Activated T-cell treated with anti-CD3 and anti-CD28 coated beads, Interleukin-2, amount 50 U/mL, for 48 hours (primary cell): ENCODE measurements around the gene DGCR2.
A peak's percentile ranks its signal among the peaks of the same experiment; 100 is the strongest.
"Not testable (repeated sequence)": the region's sequence is repeated elsewhere in the genome, so short reads cannot be mapped to it uniquely, and the experiment has no call there.

Source experiments
- DNase-seq, 2 experiments: peaks; one replicate each; pipeline ENCODE4 v3.0.0-alpha.2; 2020

DGCR2 gene, protein sequence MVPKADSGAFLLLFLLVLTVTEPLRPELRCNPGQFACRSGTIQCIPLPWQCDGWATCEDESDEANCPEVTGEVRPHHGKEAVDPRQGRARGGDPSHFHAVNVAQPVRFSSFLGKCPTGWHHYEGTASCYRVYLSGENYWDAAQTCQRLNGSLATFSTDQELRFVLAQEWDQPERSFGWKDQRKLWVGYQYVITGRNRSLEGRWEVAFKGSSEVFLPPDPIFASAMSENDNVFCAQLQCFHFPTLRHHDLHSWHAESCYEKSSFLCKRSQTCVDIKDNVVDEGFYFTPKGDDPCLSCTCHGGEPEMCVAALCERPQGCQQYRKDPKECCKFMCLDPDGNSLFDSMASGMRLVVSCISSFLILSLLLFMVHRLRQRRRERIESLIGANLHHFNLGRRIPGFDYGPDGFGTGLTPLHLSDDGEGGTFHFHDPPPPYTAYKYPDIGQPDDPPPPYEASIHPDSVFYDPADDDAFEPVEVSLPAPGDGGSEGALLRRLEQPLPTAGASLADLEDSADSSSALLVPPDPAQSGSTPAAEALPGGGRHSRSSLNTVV

GRCh38 chr22:19122143-19122751, at the start of gene DGCR2:
Gene DGCR2 (minus strand): TSS chr22:19122412. CDS start chr22:19122206, 206 bp downstream.
- DNase-seq = peak; percentile 97 to 98

DNA sequence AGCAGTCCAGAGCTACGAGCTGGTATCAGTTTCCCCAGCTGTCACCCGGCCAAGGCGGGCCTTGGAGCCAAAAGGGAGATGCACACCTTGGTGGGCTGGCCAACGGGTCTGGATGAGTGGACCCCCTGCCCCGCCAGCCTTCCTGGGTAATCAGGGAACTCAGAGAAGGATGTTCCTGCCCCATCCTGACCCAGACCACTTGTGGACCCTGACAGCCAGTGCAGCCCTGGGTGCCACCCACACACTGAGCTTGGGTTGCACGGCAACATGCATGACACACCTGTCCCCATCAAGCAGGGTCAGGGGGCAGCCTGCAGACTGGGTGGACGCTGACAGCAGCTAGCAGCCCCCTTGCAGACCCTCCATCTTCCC, 47.7 kb upstream of the DGCR2 start:
- no peak for DNase-seq

- DNase-seq = peak in 1 of 2 experiments; percentile 34
Observed at GRCh38 chr22:19169002-19169946, 47.1 kb upstream of the DGCR2 start.

DNA sequence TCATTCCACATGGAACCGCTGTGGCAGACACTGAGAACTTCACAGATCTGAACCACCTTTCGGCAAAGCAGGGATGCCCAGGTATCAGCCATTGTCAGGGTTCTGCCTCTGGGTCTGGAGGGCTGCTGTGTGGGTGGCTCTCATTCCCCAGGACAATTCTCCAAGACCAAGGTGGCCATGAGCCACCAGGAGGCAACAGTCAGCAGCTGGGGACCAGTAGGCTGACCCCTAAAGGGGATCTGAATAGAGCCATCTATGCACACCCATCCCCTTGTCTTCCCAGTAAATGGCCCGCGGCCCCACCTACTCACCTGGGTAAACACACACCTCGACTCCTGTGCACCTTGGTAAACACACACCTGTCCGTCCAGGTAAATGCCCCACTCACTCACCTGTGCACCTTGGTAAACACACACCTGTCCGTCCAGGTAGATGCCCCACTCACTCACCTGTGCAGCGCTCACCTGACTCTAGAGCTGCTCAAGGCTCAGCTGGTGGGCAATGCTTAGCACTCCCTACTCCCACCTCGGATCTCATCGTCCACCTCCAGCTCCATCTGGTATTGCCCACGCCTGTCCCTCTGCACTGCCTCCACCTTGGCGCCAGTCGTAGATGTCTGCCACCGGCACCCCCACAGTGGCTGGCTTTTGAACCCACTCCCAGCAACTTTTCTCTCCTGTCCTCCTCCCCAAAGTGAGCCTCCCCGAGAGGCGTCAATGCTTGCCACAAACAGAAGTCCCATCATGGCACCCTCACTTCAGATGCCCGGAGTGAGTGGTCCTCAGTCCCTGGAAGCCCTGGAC, 46.1 kb upstream of the DGCR2 start:
- no peak for DNase-seq

- no peak for DNase-seq
Observed at GRCh38 chr22:19167106-19167869, 45.1 kb upstream of the DGCR2 start.

DNA sequence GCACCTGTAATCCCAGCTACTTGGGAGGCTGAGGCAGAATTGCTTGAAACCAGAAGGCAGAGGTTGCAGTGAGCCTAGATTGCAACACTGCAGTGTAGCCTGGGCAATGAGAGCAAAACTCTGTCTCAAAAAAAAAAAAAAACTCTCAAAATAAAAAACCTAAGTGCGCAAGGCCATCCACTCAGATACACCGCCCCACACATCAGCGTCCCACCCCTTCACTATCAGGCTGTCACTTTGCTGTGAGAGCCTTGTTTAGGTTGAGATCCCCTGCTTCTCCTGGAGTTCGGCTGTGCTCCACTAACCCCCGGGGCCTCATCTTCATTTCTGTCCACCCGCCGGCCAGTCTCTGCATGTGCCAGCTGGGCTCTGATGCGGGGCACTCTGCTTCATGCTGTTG, 44.2 kb upstream of the DGCR2 start:
- no peak for DNase-seq

- DNase-seq = no peak
Observed at GRCh38 chr22:19164425-19164824, 42.2 kb upstream of the DGCR2 start.

DNA sequence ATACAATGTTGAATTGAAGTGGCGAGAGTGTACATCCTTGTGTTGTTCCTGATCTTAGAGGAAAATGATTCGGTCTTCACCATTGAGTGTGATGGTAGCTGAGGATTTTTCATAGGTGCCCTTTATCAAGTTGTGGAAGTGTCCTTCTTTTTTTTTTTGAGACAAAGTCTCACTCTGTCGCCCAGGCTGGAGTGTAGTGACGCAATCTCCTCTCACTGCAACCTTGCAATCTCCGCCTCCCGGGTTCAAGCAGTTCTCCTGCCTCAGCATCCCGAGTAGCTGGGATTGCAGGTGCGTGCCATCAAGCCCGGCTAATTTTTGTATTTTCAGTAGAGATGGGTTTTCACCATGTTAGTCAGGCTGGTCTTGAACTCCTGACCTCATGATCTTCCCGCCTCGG, 36.4 kb upstream of the DGCR2 start:
- DNase-seq = not testable (repeated sequence)

GRCh38 chr22:19156109-19156508, 33.9 kb upstream of the DGCR2 start:
- not testable (repeated sequence) for DNase-seq

DNA sequence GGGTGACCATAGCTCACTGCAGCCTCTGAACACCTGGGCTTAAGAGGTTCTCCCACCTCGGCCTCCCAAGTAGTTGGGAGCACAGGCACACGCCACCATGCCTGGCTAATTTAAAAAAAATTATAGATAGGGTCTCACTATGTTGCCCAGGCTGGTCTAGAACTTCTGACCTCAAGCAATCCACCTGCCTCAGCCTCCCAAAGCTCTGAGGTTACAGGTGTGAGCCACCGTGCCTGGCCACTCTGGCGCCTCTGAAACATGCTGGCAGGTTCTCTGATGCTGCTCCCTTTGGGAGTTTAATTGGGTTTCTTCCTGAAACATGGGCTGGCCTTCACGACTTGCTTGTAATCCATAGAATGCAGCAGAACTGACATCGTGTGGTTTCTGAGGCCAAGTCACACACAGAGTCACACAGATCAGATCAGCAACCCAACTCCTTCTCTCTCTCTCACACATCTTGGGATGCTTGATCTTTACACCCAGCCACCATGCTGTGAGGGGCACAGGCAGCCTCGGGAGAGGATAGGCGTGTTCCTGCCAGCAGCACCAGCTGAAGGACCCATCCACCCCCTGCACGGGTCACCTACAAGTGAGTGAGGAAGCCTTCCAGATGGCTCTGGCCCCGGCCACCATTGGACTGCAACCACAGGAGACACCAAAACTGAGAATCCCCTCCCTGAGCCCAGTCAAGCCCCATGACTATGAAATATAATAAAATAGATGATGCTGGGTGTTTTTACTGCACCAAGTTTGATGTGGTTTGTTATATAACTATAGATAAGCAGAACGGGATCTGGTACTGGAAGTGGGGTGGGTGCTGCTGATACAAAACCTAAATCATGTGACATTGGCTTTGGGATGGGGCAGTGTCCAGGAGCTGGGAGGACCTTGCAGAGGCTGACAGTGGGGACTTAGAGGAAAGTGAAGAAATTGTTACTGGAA, 31.0 kb upstream of the DGCR2 start:
- no peak for DNase-seq

- no peak for DNase-seq
Observed at GRCh38 chr22:19151329-19152191, 29.3 kb upstream of the DGCR2 start.

DNA sequence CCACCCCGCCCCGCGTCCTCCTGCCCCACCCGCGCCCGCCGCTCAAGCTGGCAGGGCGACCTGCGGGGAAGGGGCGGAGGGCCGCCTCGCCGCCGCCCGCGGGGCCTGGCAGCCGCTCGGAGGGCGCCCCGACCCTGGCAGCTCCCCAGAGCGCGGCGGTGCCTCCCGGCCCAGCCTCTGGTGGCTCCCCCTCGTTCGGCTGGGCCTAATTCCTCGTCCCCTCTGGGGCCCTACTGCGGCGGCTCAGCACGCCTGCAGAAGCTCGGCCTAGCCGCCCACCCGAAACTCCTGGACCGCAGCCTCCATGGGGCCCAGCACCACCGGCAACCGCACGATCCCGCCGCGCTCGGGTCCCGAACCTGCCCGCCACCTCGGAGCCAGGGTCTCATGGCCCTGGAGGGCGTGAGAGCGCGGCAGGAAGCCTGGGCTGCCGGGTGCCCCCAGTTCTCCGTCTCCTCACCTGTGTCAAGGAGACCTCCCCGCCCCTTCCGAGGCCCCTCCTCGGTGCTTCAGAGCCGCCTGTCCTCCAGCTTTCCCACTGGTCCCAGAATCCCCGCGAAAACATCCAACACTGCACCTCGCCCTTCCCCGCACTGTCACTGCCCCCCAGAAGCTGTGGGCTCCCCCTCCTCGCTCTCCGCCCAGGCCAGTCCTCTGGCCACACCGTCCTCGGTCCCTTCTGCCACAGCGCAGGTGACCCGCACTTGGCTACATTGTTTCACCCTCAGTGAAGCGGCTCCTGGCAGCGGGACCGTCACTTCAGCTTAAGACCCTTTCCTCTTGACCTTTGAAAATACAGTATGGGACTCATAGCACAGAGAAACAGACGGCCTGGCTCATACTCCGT, 28.5 kb upstream of the DGCR2 start:
- DNase-seq = no peak

GRCh38 chr22:19149991-19150390, 27.8 kb upstream of the DGCR2 start, which contains the start of gene GSC2:
Gene GSC2 (minus strand): TSS chr22:19150292. CDS start chr22:19150283, 9 bp downstream.
- DNase-seq = no peak

DNA sequence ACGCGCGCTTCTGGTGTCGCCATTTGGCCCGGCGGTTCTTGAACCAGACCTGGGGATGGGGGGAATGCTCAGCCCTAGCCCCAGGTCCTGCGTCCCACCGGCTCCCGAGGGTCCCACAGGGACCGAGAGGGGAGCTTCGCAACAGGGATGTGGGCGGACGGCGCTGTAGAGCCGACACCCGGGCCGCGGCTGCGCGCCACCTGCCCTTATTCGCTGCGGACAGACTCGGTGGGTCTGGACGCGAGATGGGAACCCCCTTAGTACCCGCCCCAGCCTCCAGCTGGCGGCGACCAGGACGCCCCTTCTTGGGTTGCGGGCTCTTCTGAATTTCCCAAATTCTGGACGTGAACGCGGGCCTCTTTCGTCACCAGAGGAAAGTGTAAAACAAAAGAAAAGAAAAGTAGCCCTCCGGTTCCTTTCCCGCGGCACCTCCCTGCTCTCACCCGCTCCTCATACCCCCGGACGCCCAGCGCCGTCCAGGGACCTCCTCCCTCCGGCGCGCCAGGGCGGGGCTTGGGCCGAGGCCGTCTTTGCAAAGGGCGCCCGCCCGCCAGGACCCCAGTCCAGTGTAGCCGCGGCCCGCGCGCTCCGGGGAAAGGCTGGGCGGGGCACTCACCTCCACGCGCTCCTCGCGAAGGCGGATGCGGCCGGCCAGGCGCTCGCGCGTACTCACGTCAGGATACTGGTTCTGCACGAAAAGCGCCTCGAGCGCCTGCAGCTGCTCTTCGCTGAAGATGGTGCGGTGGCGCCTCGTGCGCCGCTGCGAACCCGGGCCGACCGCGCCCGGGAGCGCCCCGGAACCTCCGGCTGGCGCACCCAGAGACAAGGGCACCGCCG, 27.1 kb upstream of the DGCR2 start:
- DNase-seq = peak; percentile 53 to 63

DNA sequence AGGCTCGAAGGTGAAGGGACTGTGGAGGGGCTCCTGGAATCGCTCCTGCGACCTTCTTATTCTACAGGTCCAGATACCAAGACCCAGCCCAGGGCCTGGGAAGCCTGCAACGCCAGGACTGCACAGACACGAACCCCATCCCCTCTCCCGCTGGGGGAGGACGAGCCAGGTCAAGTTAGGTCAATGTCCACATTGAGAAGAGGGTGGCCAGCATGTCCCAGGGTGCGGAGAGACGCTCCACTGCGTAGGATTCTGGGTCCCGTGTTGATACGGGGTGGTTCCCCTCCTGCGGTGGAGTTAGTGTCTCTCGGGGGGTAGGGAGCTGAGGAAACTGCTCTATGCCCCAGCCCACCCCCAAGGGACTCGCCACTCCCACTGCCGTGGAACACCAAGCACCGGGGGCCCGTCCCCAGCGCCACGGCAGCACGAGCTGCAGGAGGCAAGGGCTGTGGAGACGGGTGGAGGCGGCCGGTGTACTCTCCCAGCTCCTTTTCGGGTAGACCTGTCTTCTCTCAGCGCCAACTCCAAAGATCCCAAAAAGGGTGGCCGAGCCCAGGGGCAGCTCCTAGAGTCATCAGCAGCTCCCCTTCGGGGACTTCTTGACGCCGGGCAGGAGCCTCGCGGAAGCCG, 26.3 kb upstream of the DGCR2 start:
- no peak for DNase-seq

DNA sequence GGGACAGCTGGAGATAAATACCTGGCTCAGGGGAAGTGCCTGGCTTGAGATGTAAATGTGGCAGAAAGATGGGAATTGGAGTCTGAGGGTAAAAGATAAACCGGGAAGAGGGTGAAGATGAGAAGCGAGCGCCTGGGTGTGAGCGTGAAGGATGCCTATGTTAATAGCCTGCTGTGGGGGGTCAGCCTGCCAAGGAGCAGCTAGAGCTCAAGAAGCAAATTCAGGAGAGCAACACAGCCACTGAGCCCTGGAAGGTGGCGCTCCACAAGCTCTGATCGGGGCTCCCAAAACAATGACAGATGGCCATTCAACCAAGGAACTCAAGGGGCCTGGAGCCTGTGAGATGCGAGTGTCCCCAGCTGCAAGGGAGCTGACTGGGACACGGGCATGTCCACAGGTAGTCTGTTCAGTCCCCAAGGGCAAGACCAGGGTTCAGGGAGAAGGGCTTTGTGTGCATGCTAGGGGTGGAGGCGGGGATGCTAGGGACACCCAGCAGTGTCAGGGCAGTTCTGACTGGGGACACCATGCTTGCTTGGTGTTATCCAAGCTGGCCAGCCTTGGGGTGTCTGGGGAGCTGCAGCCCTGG, 25.1 kb upstream of the DGCR2 start:
- no peak for DNase-seq
